ENCODE results near the gene SLC36A1. TPM values are rescaled to one million over a fixed set of nuclear protein-coding genes. Genes with fewer than 3 reads are reported as not detected.

SLC36A1 gene
- total RNA-seq, 1 experiment from 2014 or later = 13.6 TPM

GRCh38 chr5:151470439-151470838, 23.0 kb downstream of the SLC36A1 start:
- CTCF ChIA-PET = no interaction called here
- TF ChIP-seq TCF7L2 (IDR thresholded peaks at IDR 0.05; ENCODE audit: low read depth, low read length) (no peak), SIN3A (IDR thresholded peaks at IDR 0.05; ENCODE audit: borderline replicate concordance, insufficient read depth, low read depth, low read length) (no peak), POLR2AphosphoS5 (IDR thresholded peaks at IDR 0.05; ENCODE audit: low read depth, low read length) (no peak)
- TF ChIP-seq, protein P1, sequence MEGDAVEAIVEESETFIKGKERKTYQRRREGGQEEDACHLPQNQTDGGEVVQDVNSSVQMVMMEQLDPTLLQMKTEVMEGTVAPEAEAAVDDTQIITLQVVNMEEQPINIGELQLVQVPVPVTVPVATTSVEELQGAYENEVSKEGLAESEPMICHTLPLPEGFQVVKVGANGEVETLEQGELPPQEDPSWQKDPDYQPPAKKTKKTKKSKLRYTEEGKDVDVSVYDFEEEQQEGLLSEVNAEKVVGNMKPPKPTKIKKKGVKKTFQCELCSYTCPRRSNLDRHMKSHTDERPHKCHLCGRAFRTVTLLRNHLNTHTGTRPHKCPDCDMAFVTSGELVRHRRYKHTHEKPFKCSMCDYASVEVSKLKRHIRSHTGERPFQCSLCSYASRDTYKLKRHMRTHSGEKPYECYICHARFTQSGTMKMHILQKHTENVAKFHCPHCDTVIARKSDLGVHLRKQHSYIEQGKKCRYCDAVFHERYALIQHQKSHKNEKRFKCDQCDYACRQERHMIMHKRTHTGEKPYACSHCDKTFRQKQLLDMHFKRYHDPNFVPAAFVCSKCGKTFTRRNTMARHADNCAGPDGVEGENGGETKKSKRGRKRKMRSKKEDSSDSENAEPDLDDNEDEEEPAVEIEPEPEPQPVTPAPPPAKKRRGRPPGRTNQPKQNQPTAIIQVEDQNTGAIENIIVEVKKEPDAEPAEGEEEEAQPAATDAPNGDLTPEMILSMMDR (IDR thresholded peaks at IDR 0.05) = no peak
- TF ChIP-seq, protein P2, sequence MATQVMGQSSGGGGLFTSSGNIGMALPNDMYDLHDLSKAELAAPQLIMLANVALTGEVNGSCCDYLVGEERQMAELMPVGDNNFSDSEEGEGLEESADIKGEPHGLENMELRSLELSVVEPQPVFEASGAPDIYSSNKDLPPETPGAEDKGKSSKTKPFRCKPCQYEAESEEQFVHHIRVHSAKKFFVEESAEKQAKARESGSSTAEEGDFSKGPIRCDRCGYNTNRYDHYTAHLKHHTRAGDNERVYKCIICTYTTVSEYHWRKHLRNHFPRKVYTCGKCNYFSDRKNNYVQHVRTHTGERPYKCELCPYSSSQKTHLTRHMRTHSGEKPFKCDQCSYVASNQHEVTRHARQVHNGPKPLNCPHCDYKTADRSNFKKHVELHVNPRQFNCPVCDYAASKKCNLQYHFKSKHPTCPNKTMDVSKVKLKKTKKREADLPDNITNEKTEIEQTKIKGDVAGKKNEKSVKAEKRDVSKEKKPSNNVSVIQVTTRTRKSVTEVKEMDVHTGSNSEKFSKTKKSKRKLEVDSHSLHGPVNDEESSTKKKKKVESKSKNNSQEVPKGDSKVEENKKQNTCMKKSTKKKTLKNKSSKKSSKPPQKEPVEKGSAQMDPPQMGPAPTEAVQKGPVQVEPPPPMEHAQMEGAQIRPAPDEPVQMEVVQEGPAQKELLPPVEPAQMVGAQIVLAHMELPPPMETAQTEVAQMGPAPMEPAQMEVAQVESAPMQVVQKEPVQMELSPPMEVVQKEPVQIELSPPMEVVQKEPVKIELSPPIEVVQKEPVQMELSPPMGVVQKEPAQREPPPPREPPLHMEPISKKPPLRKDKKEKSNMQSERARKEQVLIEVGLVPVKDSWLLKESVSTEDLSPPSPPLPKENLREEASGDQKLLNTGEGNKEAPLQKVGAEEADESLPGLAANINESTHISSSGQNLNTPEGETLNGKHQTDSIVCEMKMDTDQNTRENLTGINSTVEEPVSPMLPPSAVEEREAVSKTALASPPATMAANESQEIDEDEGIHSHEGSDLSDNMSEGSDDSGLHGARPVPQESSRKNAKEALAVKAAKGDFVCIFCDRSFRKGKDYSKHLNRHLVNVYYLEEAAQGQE (IDR thresholded peaks at IDR 0.05; ENCODE audit: insufficient read depth in 1 of 2, low read depth in 2 of 2, low read length in 1 of 2) = no peak

DNA sequence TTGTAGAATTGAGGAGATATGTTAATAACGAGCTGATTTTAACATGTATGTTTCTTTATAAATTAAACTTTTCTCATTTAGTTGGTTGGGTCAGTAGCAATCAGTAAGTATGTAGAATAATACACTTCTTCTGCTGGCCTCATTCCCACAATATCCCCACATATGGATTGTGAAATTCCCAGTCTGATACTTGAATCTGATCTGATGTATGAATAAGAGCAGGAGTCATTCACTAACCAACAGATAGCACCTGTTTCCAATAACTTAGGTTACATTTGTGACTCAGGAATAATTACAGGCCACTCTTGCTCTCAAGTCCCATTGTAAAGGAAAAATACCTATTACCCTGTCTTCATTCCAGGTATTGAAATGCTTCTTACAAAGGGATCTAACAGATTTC, 23.9 kb downstream of the SLC36A1 start:
- CTCF ChIA-PET = no interaction called here

More at GRCh38 chr5:151470439-151470838, 23.0 kb downstream of the SLC36A1 start:
- BruUV-seq (replicated peaks) = no TSS peak
- Histone ChIP-seq H3K27ac (ENCODE audit: low read length) (no peak overlapping the region), H3K4me3 (ENCODE audit: low read depth in 2 of 2, low read length in 2 of 2) (no peak overlapping the region), H3K27me3 (ENCODE audit: control insufficient read depth, insufficient read depth, low read length) (no peaks in the 10 kb centered on the region), H3K4me1 (ENCODE audit: control insufficient read depth, insufficient read depth, low read length) (no peaks in the 10 kb centered on the region), H3K9me3 (ENCODE audit: control insufficient read depth, insufficient read depth, low read depth, low read length) (no peaks in the 10 kb centered on the region), H3K36me3 (ENCODE audit: control insufficient read depth, insufficient read depth, low read length) (no peaks in the 10 kb centered on the region; the same call in 1 of the 2 replicates)
- in situ Hi-C loops (cut with HindIII; ENCODE audit: low pct_unique_long_range_greater_than_20kb, low sequenced_read_pairs) (no loop called here), intact Hi-C loops (cut with micrococcal nuclease; ENCODE audit: unreplicated experiment) (no loop called here)
- no peak for DNase-seq (ENCODE audit: low read depth, low spot score)
- ATAC-seq = no peak
- POLR2A ChIA-PET = no interaction called here

More for the DNA sequence above, 23.9 kb downstream of the SLC36A1 start:
- DNase-seq (ENCODE audit: low read depth, low spot score) (no peak), ATAC-seq (no peak)
- no peak overlapping the region for H3K4me3 ChIP-seq (ENCODE audit: low read depth in 2 of 2, low read length in 2 of 2)
- in situ Hi-C loops (cut with HindIII; ENCODE audit: low pct_unique_long_range_greater_than_20kb, low sequenced_read_pairs) = no loop called here
- BruUV-seq (replicated peaks) = no TSS peak
- H3K36me3 ChIP-seq (ENCODE audit: control insufficient read depth, insufficient read depth, low read length) = no peaks in the 10 kb centered on the region; the same call in 1 of the 2 replicates
- POLR2A ChIA-PET = interaction anchor here (0.5 kb wide), 1 partner anchor 268 kb away, joined by 5 read pairs; no protein-coding TSS in a partner anchor
- no peaks in the 10 kb centered on the region for H3K9me3 ChIP-seq (ENCODE audit: control insufficient read depth, insufficient read depth, low read depth, low read length)
- H3K27ac ChIP-seq (ENCODE audit: low read length) = no peak overlapping the region
- H3K27me3 ChIP-seq (ENCODE audit: control insufficient read depth, insufficient read depth, low read length) = no peaks in the 10 kb centered on the region
- no peaks in the 10 kb centered on the region for H3K4me1 ChIP-seq (ENCODE audit: control insufficient read depth, insufficient read depth, low read length)
- TF ChIP-seq, protein P1 (IDR thresholded peaks at IDR 0.05) = no peak
- no peak for TF ChIP-seq SIN3A (IDR thresholded peaks at IDR 0.05; ENCODE audit: borderline replicate concordance, insufficient read depth, low read depth, low read length)
- no peak for TF ChIP-seq TCF7L2 (IDR thresholded peaks at IDR 0.05; ENCODE audit: low read depth, low read length)
- TF ChIP-seq, protein P2 (IDR thresholded peaks at IDR 0.05; ENCODE audit: insufficient read depth in 1 of 2, low read depth in 2 of 2, low read length in 1 of 2) = no peak
- no peak for TF ChIP-seq POLR2AphosphoS5 (IDR thresholded peaks at IDR 0.05; ENCODE audit: low read depth, low read length)
- intact Hi-C loops (cut with micrococcal nuclease; ENCODE audit: unreplicated experiment) = no loop called here
